Measurements from ENCODE around the gene SKIC8.

Gene SKIC8

DNA sequence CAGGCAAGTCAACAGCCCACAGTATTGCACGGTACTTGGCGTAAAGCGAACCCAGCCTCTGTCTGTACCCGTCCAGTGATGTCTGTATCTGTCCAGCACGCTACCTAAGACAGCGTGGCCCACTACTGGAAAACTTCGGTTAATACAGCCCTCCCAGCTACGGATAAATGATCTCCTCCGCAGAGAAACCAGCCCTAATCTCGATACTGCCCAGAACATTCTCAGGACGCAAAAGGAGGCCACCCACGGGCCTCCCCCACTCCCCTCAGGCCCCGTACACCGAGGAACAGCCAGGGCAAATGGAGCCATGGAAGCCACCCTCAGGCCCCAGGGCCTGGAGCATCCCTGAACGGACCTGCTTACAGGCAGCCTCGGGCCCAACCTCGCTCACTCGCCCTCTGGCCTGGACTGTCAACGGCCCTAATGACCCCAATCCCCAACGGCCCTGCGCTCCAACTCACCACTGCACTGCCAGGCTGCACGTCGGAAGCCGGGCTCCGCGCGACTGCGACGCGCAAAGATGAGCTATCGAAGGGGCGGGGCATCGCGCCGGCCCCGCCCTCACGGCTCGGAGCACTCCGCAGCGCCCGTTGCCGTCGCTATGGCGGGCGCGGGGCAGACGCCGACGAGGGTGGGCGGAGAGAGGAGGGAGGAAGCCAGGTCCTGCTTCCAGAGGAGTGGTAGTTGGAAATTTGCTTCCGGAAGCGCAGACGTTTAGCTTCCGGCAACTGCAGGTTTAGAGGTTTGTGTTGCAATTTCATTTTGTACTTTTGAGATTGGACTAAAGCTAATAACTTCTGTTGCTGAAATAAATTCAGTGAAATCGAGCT is at the start of gene SKIC8:
Gene SKIC8, minus strand, starts transcription at position 509 of the 830 bp plus-strand sequence. CDS start 3,923 bp downstream, outside the sequence.
- peak within 1 kb of the TSS; percentile 97 for H3K4me3 ChIP-seq (ENCODE audit: low read length)
- TF ChIP-seq, protein P1, sequence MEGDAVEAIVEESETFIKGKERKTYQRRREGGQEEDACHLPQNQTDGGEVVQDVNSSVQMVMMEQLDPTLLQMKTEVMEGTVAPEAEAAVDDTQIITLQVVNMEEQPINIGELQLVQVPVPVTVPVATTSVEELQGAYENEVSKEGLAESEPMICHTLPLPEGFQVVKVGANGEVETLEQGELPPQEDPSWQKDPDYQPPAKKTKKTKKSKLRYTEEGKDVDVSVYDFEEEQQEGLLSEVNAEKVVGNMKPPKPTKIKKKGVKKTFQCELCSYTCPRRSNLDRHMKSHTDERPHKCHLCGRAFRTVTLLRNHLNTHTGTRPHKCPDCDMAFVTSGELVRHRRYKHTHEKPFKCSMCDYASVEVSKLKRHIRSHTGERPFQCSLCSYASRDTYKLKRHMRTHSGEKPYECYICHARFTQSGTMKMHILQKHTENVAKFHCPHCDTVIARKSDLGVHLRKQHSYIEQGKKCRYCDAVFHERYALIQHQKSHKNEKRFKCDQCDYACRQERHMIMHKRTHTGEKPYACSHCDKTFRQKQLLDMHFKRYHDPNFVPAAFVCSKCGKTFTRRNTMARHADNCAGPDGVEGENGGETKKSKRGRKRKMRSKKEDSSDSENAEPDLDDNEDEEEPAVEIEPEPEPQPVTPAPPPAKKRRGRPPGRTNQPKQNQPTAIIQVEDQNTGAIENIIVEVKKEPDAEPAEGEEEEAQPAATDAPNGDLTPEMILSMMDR (IDR thresholded peaks at IDR 0.05; ENCODE audit: insufficient read depth, low read depth, low read length, missing control alignments): peak; percentile 6

DNA sequence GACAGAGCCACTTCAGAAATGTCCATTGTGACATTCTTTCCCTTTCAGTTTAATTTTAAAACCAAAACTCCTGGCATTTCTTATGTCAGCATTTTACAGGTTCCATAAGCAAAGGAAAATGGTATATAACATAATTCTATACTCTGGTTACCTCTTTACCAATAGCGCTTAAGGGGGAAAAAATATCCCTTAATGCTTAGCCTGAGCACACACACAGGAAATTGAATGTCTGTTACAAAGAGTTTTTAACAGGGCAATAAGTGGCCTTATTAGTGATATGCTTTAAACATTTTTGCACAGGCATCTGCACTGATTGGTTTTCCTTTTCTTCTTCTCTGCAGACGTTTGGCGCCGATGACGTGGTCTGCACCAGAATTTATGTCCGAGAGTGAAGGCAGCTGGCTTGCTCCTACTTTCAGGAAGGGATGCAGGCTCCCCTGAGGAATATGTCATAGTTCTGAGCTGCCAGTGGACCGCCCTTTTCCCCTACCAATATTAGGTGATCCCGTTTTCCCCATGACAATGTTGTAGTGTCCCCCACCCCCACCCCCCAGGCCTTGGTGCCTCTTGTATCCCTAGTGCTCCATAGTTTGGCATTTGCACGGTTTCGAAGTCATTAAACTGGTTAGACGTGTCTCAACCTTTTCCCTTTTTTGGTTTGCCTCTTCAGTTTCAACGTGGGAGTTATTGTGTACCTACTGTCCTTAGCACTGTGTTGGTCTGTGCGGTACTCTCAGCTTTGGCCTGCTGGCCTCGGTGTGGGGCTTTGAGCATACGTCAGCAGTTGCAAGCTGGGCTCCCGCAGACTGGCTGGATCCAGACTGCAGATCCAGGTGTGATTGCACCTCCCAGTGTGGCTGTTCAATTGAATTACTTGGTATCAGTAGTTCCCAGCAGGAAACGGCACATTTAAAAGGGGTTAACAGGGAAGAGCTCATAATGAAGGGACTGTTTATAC is 48.5 kb upstream of the SKIC8 start:
- TF ChIP-seq, protein P1 (IDR thresholded peaks at IDR 0.05; ENCODE audit: insufficient read depth, low read depth, low read length, missing control alignments): no peak
- H3K4me3 ChIP-seq (ENCODE audit: low read length): no peak overlapping the region
- DNase-seq (ENCODE audit: low read depth): peak; percentile 17

More for the DNA sequence above, at the start of gene SKIC8:
- peak; percentile 93 for DNase-seq (ENCODE audit: low read depth)

DNA sequence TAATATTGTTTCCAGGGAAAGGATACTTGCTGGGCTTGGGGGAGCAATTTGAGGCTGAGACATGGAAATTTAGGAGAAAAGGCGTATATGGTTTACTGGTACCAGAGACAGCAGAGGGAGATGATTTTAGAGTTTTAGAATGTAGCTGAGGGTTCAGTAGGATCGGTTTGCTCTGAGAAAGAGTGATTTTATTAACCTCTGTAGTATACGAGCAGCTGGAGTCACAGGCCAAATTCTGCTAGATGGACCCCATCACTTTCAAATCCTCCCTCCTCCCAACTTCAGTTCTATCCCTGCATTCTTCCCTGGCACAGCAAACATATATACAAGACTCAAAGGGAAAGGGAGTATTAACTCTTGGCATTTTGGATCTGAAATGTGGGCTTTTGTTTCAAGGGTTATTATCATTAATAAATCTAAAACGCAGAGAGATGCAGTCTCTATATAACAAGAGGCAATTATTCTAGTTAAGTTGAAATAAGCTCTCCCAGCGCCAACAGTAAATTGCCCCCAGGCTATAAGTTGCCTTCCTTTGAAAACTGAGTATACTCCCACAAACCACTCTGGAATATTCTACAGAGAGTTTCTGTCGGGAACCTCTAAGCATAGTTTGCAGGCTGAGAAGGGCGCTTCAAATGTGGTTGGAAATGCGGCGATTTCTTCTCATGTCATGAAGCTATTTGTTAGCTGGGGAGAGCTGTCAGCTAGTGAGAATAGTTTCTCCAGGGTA is 46.2 kb upstream of the SKIC8 start:
- TF ChIP-seq, protein P1 (IDR thresholded peaks at IDR 0.05; ENCODE audit: insufficient read depth, low read depth, low read length, missing control alignments): no peak
- no peak for DNase-seq (ENCODE audit: low read depth)
- H3K4me3 ChIP-seq (ENCODE audit: low read length): no peak overlapping the region

DNA sequence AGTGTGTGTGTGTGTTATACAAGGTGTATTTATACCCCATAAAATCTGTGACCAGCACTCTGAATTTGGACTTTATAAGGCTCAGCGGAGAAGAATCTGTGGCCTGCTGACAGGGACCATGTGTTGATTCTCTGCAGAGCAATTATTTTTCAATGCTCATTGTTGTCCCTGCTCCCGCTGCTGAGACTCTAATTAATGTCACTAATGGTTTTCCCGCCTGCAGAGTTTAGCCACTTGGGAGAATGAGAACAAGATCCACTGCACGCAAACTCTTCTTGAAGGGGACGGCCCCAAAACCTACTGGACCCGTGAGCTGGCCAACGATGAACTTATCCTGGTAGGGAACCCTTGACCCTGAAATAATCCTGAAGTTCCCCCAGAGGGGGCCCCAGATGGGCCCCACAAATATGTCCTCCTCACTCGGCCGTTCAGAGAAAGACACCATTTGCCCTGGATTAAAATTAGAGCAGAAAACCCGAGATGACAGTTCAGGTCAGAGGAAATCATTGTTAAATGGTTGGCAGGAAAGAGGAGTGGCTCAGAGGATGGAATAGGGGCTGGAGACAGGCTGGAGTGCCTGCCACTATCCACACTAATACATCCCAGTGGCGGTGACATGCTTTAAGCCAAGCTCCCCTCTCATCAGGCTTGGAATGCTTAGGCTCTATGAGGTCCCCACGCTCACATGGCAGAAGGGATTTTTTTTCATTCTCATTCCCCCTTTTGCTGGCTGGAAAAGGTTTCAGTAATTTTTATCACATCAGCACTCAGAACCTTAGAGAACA is 44.1 kb upstream of the SKIC8 start:
- TF ChIP-seq, protein P1 (IDR thresholded peaks at IDR 0.05; ENCODE audit: insufficient read depth, low read depth, low read length, missing control alignments): no peak
- no peak overlapping the region for H3K4me3 ChIP-seq (ENCODE audit: low read length)
- no peak for DNase-seq (ENCODE audit: low read depth)

DNA sequence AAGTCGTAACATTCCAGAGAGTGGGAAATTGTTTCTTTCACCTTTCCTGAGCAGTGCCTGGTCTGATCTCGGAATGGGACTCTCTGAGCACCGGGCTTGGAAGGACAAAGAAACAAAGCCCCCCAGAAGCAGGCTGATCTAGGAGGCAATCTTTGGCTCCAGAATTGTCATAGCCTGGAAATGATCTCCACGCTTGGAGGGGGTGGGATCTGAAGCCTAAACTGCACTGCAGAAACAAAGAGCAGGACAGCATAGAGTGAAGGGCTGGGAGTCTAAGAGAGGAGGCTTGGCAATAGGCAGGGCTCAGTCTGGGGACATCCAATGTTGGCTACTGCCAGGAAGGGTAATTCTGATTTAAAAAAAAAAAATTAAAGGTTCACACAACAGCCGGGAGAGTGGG is 42.6 kb upstream of the SKIC8 start:
- TF ChIP-seq, protein P1 (IDR thresholded peaks at IDR 0.05; ENCODE audit: insufficient read depth, low read depth, low read length, missing control alignments): no peak
- no peak overlapping the region for H3K4me3 ChIP-seq (ENCODE audit: low read length)
- no peak for DNase-seq (ENCODE audit: low read depth)
